Cardiac fibroblast (primary cell): Measurements from ENCODE around the gene RSRP1.
"Not testable (repeated sequence)": the region's sequence is repeated elsewhere in the genome, so short reads cannot be mapped to it uniquely, and the experiment has no call there.

ENCODE experiments used
- DNase-seq, 2 donors: peaks; one replicate each; pipeline versions ENCODE4 v3.0.0 to v3.0.0-alpha.2; 2010; ENCODE audit warnings: low read depth in 2 of 2
- H3K4me3 ChIP-seq, 2 donors: replicated peaks in 1 of 2; 1 replicate in 1 of 2; 2 replicates in 1 of 2; pipeline ENCODE4 v1.5.1; 2011; ENCODE audit warnings: low read depth in 2 of 2, low read length in 2 of 2, mild to moderate bottlenecking in 2 of 2, moderate library complexity in 1 of 2
- TF ChIP-seq, protein P1 (sequence below): IDR thresholded peaks from one replicate; pipeline ENCODE4 v1.5.1; 2011; ENCODE audit warnings: low read depth, mild to moderate bottlenecking, low read length, inconsistent platforms

The RSRP1 gene, protein sequence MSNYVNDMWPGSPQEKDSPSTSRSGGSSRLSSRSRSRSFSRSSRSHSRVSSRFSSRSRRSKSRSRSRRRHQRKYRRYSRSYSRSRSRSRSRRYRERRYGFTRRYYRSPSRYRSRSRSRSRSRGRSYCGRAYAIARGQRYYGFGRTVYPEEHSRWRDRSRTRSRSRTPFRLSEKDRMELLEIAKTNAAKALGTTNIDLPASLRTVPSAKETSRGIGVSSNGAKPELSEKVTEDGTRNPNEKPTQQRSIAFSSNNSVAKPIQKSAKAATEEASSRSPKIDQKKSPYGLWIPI

GRCh38 chr1:25247024-25247828 lies at the start of gene RSRP1:
TSS of gene RSRP1 (minus strand) at chr1:25247454. CDS start at chr1:25246963, 491 bp downstream.
- DNase-seq, result peak; percentile 98 to 99
- peak within 1 kb of the TSS; percentile 78 to 99 for H3K4me3 ChIP-seq
- TF ChIP-seq, protein P1, sequence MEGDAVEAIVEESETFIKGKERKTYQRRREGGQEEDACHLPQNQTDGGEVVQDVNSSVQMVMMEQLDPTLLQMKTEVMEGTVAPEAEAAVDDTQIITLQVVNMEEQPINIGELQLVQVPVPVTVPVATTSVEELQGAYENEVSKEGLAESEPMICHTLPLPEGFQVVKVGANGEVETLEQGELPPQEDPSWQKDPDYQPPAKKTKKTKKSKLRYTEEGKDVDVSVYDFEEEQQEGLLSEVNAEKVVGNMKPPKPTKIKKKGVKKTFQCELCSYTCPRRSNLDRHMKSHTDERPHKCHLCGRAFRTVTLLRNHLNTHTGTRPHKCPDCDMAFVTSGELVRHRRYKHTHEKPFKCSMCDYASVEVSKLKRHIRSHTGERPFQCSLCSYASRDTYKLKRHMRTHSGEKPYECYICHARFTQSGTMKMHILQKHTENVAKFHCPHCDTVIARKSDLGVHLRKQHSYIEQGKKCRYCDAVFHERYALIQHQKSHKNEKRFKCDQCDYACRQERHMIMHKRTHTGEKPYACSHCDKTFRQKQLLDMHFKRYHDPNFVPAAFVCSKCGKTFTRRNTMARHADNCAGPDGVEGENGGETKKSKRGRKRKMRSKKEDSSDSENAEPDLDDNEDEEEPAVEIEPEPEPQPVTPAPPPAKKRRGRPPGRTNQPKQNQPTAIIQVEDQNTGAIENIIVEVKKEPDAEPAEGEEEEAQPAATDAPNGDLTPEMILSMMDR, result no peak

DNA sequence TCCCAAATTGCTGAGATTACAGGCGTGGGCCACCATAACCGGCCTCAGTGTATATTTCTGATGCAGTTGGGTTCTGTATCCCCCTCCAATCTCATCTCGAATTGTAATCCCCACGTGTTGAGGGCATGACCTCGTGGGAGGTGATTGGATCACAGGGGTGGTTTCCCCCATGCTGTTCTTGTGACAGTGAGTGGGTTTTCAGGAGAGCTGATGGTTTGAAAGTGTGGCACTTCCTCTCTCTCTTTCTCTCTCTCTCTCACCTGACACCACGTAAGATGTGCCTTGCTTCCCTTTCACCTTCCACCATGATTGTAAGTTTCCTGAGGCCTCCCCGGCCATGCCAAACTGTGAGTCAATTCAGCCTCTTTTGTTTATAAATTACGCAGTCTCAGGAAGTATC lies 49.2 kb upstream of the RSRP1 start:
- peak in 1 of 2 donors; percentile 2 for DNase-seq
- H3K4me3 ChIP-seq, result not testable (repeated sequence)

GRCh38 chr1:25294889-25295826 lies 47.9 kb upstream of the RSRP1 start:
- DNase-seq, result peak in 1 of 2 donors; percentile 13
- H3K4me3 ChIP-seq, result not testable (repeated sequence)

DNA sequence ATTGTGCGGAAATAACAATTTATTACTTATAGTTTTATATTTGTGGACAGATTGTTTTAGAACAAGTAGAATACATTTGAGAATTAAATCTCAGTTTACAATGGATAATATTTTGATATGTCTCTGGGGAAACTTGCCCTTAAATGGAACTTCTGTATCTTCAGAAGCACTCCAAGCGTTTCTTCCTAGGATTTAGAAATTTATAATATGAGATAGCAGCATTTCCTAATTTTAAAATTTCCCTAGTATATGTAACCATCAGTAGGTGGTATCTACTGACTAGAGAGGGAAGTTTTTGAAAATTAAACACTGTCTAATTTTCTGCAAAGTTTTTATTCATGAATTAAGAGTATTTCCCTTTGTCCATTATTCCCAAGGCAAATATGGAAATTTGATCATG lies 46.2 kb upstream of the RSRP1 start:
- not testable (repeated sequence) for DNase-seq, H3K4me3 ChIP-seq

- not testable (repeated sequence) for DNase-seq, H3K4me3 ChIP-seq
Measured at GRCh38 chr1:25290043-25290442, 42.8 kb upstream of the RSRP1 start.

GRCh38 chr1:25288573-25289101 lies 41.4 kb upstream of the RSRP1 start:
- not testable (repeated sequence) for H3K4me3 ChIP-seq

GRCh38 chr1:25287164-25287563 lies 39.9 kb upstream of the RSRP1 start:
- DNase-seq, H3K4me3 ChIP-seq: not testable (repeated sequence)

More at GRCh38 chr1:25288573-25289101, 41.4 kb upstream of the RSRP1 start:
- not testable (repeated sequence) for DNase-seq

DNA sequence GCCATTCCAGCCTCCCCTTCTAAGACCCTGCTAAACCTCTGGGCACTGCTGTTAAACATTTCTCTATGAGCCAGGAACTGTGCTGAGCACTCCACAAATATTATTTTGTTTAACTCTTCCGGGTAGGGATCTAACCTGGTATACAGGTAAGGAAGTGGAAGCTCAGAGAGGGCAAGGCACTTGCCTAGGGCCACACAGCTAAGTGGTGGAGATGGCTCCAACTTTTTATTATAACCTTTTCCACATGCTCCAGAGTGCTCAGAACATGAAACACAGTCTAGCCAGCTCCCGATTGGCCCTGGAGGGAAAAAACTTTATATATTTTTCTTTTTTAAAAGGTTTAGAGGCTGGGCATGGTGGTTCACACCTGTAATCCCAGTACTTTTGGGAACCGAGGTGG lies 38.6 kb upstream of the RSRP1 start:
- not testable (repeated sequence) for DNase-seq, H3K4me3 ChIP-seq

- H3K4me3 ChIP-seq, DNase-seq: not testable (repeated sequence)
Measured at GRCh38 chr1:25279693-25280111, 32.4 kb upstream of the RSRP1 start.

GRCh38 chr1:25278790-25279189 lies 31.5 kb upstream of the RSRP1 start:
- H3K4me3 ChIP-seq, DNase-seq: not testable (repeated sequence)

- H3K4me3 ChIP-seq, DNase-seq: not testable (repeated sequence)
Measured at GRCh38 chr1:25278358-25278757, 31.1 kb upstream of the RSRP1 start.

- not testable (repeated sequence) for H3K4me3 ChIP-seq, DNase-seq
Measured at GRCh38 chr1:25277295-25277694, 30.0 kb upstream of the RSRP1 start.

DNA sequence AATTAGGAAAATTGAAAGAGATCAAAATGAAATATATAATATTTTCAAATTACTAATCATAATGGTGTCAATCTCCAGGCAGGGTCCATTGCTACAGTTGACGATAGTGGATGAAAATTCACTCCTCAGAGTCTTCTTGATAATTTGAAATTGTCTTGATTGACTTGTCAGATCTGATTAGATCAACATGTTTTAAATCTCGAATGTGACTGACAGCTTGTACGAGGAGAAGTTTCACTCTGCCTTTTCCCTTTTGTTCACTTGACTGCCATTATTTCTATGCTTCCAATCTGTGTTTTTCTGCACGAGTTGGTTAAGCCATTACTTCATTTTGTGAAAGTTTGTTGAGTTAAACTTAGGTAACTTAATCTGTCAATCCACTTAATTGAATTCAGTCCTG lies 28.4 kb upstream of the RSRP1 start:
- not testable (repeated sequence) for H3K4me3 ChIP-seq, DNase-seq

DNA sequence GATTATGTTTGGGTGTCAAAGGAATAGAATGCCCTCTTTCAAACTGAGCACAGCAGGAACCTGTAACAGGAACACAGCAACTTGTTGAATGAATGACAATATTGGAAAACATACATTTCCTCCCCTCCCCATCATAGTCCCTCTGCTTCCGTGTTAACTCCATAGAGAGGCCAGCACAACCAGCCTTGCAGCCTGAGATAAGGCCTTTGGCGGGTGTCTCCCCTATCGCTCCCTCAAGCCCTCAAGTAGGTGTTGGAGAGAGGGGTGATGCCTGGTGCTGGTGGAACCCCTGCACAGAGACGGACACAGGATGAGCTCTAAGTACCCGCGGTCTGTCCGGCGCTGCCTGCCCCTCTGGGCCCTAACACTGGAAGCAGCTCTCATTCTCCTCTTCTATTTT lies 25.0 kb upstream of the RSRP1 start, which contains the start of gene RHD:
RHD (plus strand) TSS at position 272 of the 400 bp plus-strand sequence; CDS start at position 311, 39 bp downstream.
- not testable (repeated sequence) for H3K4me3 ChIP-seq, DNase-seq

- not testable (repeated sequence) for H3K4me3 ChIP-seq, DNase-seq
Measured at GRCh38 chr1:25268143-25268760, 21.0 kb upstream of the RSRP1 start.
